ENCODE results near the gene PSG11.
"Not testable (repeated sequence)": the region's sequence is repeated elsewhere in the genome, so short reads cannot be mapped to it uniquely, and the experiment has no call there.

Gene PSG11

DNA sequence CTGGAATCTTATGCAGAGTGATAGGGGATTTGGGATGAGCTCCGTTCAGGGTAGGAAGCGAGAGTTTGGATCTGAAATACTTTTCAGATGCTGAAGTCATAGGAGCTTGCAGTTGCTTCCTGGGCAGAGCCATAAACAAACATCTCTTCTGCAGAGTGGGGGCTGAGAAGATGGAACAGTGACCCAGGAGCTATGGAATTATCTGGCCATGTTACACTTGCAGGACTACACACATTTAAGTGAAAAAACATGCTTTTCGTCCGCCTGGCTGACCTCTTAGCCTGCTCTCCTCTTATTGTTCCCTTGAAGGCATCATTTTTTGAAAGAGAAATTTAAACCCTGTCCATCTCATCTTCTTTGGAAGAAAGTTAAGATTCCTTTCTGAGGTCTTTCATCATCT lies 40.7 kb downstream of the PSG11 start:
- DNase-seq: no peak

DNA sequence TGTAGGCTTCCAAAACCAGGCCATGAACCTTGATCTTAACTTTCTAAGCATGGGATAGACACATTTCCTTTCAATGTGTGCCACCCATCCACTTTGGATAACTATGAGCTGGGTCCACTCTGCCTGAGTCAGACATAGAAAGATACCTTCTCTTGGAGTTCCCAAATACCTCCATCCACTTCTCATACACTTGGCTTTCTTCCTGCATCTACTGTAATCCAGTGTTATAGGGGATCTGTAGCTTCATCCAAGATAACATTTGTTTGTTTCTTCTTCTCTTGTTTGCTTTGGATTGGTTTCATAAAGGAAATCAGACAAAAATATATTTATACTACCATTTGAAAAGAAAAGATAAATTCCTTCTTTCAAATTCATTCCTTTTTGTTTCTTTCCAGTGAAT lies 44.2 kb downstream of the PSG11 start:
- not testable (repeated sequence) for DNase-seq

DNA sequence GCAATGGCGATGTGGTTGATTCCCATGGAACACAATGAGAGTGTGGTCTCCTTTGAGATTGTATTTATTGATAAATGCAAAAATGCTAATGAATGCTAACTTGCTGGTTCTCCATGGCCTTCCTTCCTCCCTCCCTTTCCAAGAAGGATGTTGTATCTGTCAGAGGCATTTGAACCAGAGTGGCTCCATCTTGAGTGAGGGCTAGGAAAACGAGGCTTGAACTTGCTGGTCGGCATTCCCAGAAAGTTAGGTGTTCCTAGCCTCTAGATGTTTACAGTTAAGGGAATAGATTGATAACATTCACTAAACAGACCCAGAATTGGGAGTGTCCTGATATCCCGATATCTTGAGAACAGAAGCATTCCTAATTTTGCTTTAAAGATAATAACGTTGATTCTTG lies 54.8 kb downstream of the PSG11 start:
- DNase-seq: not testable (repeated sequence)

DNA sequence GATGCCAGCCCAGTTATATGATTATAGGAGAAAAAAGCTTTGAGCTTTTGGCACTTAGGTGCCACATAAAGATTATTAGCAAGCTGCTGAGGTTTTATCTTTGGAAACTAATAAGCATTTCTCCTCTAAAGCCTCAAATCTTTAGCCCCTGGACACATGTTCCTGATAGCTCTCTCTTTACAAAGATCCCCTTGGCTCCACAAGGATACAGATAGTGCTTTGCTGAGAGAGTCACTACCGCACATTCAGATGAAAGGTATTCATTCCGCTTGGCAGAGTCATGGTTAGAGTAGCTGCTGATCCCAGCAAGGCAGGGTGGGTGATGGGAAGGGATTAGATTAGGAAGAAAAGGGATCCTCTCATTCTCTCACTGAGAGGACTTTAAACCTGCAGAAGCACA lies 61.1 kb downstream of the PSG11 start:
- DNase-seq: no peak

- no peak for DNase-seq
Observed at GRCh38 chr19:42961119-42961518, 65.2 kb downstream of the PSG11 start.
